Left lung (tissue), 10 donors: Measurements from ENCODE around the gene CACNA1A. TPM values are rescaled to one million over a fixed set of nuclear protein-coding genes. Genes with fewer than 3 reads are reported as not detected.

Experiments
- ATAC-seq: fragments of 200-7000 bp; cut with Tn5 transposase; one replicate; pipeline ENCODE4 v1.9.1; 2020; ENCODE audit warnings: moderate library complexity
- DNase-seq, 4 donors: peaks; one replicate each; pipeline ENCODE4 v3.0.0-alpha.2; 2013 to 2020
- H3K27ac ChIP-seq, 2 donors: fragments of 200-600 bp; sonication (generic) in 1 of 2; one replicate each; pipeline versions ENCODE4 v1.5.0 to v1.8.0; 2020 to 2021
- H3K27me3 ChIP-seq, 2 donors: fragments of 200-600 bp; sonication (generic) in 1 of 2; one replicate each; pipeline versions ENCODE4 v1.5.0 to v1.8.0; 2020 to 2021
- H3K36me3 ChIP-seq, 2 donors: fragments of 200-600 bp; sonication (generic) in 1 of 2; one replicate each; pipeline versions ENCODE4 v1.5.0 to v1.8.0; 2020 to 2021
- H3K4me1 ChIP-seq, 2 donors: fragments of 200-600 bp; one replicate each; pipeline ENCODE4 v1.8.0; 2021
- H3K4me3 ChIP-seq, 2 donors: fragments of 200-600 bp; sonication (generic) in 1 of 2; one replicate each; pipeline versions ENCODE4 v1.5.0 to v1.8.0; 2020 to 2021; ENCODE audit warnings: mild to moderate bottlenecking in 1 of 2
- H3K9me3 ChIP-seq, 2 donors: fragments of 200-600 bp; sonication (generic) in 1 of 2; one replicate each; pipeline versions ENCODE4 v1.5.0 to v1.8.0; 2020 to 2021
- intact Hi-C, 2 donors: fragments of 100-400 bp; cut with DNase I; formaldehyde crosslinking; loops; one replicate each; pipeline versions ENCODE4 v1.11.2 to v1.14.2; 2022
- polyA plus RNA-seq, 6 donors: library from polyadenylated mRNA; unstranded; fragments of 120-200 nt; gene quantifications; one replicate each; pipeline ENCODE4 v1.2.1, GENCODE V29; 2013; ENCODE audit not compliant: insufficient read length in 6 of 6
- total RNA-seq, 2 donors: library from RNA; stranded (reverse); fragmentation: NEBNext Ultra II Directional; extraction: Animal tissue kit (Norgen Biotek cat#: 25700); gene quantifications; one replicate each; pipeline ENCODE4 v1.2.1, GENCODE V29; 2021
- TF ChIP-seq, protein P1 (sequence below), 2 donors: fragments of 200-600 bp; sonication (generic) in 1 of 2; IDR thresholded peaks; one replicate each; pipeline versions ENCODE4 v1.5.0 to v1.8.0; 2021; ENCODE audit warnings: antibody characterized with exemption in 2 of 2
- donor health status: DM: no; HTN: yes; CAD: no.
- donor health status: DM: no; HTN: no; CAD: no.

The CACNA1A gene
- total and polyA plus RNA-seq, 8 donors: 0.20 to 5.4 (median 3.9) TPM

DNA sequence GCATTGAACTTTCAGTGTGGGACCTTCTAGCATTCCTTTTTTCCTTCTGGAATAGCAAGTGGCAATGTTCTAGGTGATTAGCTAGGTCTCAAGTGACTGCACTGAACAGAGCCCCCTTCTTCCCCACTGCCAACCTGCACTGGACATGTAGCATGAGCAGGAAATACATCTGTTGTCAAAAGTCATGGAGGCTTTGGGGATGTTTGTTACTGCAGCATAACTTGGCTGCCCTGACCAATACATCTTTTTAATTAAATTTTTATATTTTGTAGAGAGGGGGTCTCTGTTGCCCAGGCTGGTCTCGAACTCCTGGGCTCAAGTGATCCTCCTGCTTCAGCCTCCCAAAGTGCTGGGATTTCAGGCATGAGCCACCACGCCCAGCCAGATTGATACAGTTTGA, 163.6 kb downstream of the CACNA1A start:
- Histone ChIP-seq H3K27me3 (peaks cover 0 to 30% of the 10 kb centered on the region in 2 donors), H3K9me3 (peaks cover 0 to 13% of the 10 kb centered on the region in 2 donors), H3K36me3 (no peaks in the 10 kb centered on the region), H3K4me1 (no peaks in the 10 kb centered on the region), H3K27ac (no peak overlapping the region), H3K4me3 (no peak overlapping the region)
- ATAC-seq: no peak
- TF ChIP-seq, protein P1, sequence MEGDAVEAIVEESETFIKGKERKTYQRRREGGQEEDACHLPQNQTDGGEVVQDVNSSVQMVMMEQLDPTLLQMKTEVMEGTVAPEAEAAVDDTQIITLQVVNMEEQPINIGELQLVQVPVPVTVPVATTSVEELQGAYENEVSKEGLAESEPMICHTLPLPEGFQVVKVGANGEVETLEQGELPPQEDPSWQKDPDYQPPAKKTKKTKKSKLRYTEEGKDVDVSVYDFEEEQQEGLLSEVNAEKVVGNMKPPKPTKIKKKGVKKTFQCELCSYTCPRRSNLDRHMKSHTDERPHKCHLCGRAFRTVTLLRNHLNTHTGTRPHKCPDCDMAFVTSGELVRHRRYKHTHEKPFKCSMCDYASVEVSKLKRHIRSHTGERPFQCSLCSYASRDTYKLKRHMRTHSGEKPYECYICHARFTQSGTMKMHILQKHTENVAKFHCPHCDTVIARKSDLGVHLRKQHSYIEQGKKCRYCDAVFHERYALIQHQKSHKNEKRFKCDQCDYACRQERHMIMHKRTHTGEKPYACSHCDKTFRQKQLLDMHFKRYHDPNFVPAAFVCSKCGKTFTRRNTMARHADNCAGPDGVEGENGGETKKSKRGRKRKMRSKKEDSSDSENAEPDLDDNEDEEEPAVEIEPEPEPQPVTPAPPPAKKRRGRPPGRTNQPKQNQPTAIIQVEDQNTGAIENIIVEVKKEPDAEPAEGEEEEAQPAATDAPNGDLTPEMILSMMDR (IDR thresholded peaks at IDR 0.05): no peak
- no peak for DNase-seq
- intact Hi-C loops: no loop called here

DNA sequence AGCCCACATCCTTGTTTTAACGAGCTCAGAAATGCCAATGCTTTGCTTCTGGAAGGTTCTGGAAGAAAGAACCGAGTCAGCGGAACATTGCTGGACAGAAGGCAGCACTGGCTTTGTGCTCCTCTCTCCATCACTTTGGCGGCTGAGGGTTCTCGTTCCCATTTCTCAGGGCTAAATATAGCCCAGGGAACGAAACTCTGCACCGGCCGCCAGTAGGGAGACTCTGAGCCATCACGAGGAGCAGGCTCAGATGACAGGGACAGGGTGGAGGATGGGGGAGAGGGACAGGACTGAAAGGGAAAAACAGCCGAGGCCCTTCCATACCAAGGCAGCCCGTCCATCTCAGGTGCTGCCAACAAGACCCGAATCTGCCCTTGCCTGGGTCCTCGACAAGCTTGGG, 166.4 kb downstream of the CACNA1A start:
- H3K27ac ChIP-seq: no peak overlapping the region
- no peak for ATAC-seq

GRCh38 chr19:13337181-13337580, 169.1 kb downstream of the CACNA1A start:
- TF ChIP-seq, protein P1 (IDR thresholded peaks at IDR 0.05): no peak

More for the DNA sequence above, 166.4 kb downstream of the CACNA1A start:
- intact Hi-C loops: no loop called here
- DNase-seq: no peak
- Histone ChIP-seq H3K4me1 (no peaks in the 10 kb centered on the region), H3K36me3 (no peaks in the 10 kb centered on the region), H3K9me3 (peaks cover 0 to 22% of the 10 kb centered on the region in 2 donors), H3K4me3 (no peak overlapping the region), H3K27me3 (peaks cover 0 to 29% of the 10 kb centered on the region in 2 donors)
- TF ChIP-seq, protein P1 (IDR thresholded peaks at IDR 0.05): no peak

GRCh38 chr19:13334801-13335481, 171.3 kb downstream of the CACNA1A start:
- DNase-seq: no peak
- H3K4me3 ChIP-seq: no peak overlapping the region
- H3K9me3 ChIP-seq: peaks cover 0 to 25% of the 10 kb centered on the region in 2 donors
- no peaks in the 10 kb centered on the region for H3K36me3 ChIP-seq
- ATAC-seq: no peak
- H3K27ac ChIP-seq: no peak overlapping the region
- peaks cover 0 to 28% of the 10 kb centered on the region in 2 donors for H3K27me3 ChIP-seq
- TF ChIP-seq, protein P1 (IDR thresholded peaks at IDR 0.05): no peak
- no peaks in the 10 kb centered on the region for H3K4me1 ChIP-seq
- intact Hi-C loops: no loop called here

More at GRCh38 chr19:13337181-13337580, 169.1 kb downstream of the CACNA1A start:
- Histone ChIP-seq H3K4me1 (no peaks in the 10 kb centered on the region), H3K4me3 (no peak overlapping the region), H3K9me3 (peaks cover 0 to 13% of the 10 kb centered on the region in 2 donors), H3K36me3 (no peaks in the 10 kb centered on the region), H3K27ac (no peak overlapping the region), H3K27me3 (peaks cover 0 to 36% of the 10 kb centered on the region in 2 donors)
- ATAC-seq (no peak), DNase-seq (no peak)
- intact Hi-C loops: no loop called here

GRCh38 chr19:13330285-13330684, 176.0 kb downstream of the CACNA1A start:
- ATAC-seq: no peak
- Histone ChIP-seq H3K36me3 (no peaks in the 10 kb centered on the region), H3K27ac (no peak overlapping the region), H3K27me3 (peaks cover 0 to 30% of the 10 kb centered on the region in 2 donors), H3K9me3 (peaks cover 0 to 13% of the 10 kb centered on the region in 2 donors), H3K4me3 (no peak overlapping the region), H3K4me1 (no peaks in the 10 kb centered on the region)
- DNase-seq: no peak
- TF ChIP-seq, protein P1 (IDR thresholded peaks at IDR 0.05): no peak
- intact Hi-C loops: no loop called here
